ENCODE results near the gene SLN.
"Not testable (repeated sequence)": the region's sequence is repeated elsewhere in the genome, so short reads cannot be mapped to it uniquely, and the experiment has no call there.

The SLN gene

GRCh38 chr11:107711861-107712755 lies at the start of gene SLN:
TSS of gene SLN (minus strand) at chr11:107712056.
- no peak for DNase-seq

- not testable (repeated sequence) for DNase-seq
Measured at GRCh38 chr11:107758719-107759355, 47.0 kb upstream of the SLN start.

GRCh38 chr11:107757661-107758060 lies 45.8 kb upstream of the SLN start:
- no peak for DNase-seq

GRCh38 chr11:107756553-107756952 lies 44.7 kb upstream of the SLN start:
- DNase-seq = no peak

DNA sequence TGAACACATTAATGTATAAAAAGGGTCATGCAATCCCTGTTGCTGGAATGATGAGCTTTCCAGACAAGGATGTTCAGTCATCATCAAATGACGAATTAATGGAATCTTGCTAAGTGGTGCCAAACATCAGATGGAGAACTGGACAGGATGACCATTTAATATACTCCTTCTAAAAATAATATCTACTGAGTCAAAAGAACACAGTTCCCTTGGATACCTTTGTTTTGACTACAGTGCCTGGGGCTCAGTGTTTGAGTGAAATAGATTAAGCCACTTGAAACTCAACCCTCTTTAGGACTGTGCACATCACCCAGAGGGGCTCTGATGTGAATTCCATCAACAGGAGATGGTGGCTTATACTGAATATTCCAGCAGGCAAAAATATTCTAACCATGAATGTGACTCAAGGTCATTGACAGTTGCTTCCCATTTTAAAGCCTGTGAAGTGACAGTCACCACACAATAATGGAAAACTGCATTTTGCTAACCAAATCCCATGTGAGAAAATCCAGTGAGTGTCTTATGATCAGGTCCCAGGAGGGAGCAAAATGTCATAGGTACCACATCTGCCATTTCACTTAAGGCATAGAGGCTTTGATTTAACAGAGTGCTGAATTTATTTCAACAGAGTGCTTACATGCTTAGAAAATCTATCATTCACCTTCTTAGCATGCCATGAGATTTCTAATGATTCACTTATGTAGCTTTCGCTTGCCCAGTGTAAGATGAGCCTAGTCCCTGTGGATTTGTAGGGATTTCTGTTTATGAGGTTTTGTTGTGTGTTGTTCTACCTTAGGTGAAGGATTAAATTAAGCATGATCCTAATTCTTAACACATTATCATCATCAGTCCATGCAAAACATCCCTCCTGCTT lies 41.3 kb upstream of the SLN start:
- DNase-seq = no peak

- no peak for DNase-seq
Measured at GRCh38 chr11:107752508-107752907, 40.7 kb upstream of the SLN start.

DNA sequence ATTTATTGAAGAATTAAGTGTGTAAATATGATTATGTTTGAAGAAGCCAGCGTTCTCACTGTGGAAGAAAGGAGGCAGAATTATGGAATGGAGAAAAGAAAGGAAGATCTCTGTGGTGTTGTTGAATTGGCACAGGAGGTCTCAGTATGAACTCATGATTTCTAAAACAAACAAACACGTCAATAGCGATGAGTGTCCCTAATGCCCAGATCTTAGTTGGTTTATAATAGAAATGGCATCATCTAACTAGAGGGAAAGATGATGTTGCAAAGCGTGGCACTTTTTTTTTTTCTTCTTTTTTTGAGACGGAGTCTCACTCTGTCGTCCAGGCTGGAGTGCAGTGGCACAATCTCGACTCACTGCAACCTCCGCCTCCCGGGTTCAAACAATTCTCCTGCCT lies 39.2 kb upstream of the SLN start:
- no peak for DNase-seq

GRCh38 chr11:107750313-107750712 lies 38.5 kb upstream of the SLN start:
- DNase-seq = no peak

DNA sequence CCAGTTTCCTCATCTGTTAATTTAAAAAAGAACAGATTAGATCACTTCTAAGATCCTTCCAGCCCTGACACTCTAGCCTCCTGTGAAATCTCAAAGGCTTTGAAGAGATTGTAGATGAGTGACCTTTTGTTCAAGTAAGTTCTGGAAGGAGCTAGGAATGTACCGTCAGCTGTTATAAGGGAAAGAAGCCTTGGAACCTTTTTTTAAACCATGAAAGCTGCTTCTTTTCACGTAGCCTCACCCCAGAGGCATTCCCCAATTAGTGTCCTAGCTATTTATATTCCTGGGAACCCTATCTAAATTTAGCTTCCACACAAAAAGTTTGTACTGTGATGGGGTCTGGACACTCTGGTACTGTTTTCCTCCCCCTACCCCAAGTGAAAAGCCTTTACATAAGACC lies 35.8 kb upstream of the SLN start:
- DNase-seq = no peak

DNA sequence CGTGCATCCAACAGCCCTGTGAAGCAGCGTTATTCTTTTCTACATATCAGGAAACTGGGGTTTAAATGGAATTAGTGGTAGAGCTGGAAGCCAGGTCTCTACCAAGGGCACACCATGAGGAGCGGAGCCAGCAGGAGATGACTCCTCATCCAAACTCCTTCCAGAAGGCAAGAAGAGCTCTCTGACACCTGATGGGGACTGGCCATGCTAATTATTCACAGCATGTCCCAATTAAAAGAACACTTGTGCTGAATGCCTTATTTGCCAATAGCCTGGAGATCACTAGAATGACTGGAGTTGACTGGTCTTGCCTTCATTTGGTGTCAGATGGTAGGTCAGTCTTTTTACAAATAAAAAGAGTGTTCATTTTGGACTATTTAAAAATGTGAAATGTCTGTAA lies 32.9 kb upstream of the SLN start:
- DNase-seq = no peak

GRCh38 chr11:107743191-107743590 lies 31.3 kb upstream of the SLN start:
- DNase-seq = no peak

DNA sequence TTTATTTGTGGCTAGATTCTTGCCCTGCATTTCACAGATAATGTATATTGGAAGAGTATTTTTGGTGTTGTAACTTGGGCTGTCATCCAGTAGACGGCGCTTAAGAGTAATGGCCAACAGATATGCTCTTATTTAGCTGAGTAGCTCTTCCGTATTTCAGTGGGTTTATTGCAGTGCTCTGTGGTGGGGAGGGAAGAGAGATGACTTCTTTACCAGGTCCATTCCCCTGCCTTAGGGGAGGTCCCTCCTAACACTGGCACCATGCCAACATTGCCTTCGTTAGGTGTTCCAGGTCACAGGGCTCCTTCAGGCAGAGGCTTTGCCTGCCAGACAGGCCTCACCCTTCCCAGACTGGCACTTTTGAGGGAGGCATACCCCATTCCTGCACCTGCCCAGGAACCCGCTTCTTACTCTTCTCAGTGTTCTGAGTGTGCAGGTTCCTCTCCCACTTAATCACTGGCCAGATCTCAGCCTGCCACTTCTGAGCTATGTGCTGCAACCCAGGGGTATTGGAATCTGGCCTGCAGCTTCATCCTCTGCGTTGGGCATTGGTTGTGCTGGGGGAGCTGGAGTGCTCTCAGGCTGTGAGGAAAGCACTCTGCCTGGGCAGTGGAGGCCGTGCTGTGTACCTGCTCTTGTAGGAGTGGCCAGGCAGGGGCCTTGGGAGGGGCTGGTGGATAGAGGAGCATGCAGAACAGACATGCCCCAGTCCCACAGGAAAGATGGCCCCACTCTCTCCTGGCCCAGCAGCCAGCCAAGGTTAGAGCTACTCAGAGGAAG lies 29.4 kb upstream of the SLN start:
- DNase-seq = peak; percentile 60 to 61

GRCh38 chr11:107740271-107740670 lies 28.4 kb upstream of the SLN start:
- DNase-seq = no peak

DNA sequence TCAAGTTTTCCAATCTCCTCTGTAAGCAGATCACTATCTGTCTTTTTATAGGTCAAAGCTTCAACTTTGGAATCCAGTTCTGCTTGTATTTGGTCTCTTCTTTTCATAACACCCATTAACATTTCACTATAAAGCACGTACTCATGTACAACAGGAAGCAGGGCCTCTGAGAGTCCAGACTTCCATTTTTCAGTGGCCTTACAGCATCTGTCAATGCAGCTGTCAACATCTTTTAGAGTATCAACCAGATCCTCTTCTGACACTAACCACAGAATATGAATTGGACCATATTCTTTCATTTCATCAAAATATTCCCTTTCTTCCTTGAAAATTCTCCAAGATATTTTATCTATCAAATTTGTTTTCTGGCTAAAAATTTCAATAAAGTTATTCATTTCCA lies 24.7 kb upstream of the SLN start:
- no peak for DNase-seq

DNA sequence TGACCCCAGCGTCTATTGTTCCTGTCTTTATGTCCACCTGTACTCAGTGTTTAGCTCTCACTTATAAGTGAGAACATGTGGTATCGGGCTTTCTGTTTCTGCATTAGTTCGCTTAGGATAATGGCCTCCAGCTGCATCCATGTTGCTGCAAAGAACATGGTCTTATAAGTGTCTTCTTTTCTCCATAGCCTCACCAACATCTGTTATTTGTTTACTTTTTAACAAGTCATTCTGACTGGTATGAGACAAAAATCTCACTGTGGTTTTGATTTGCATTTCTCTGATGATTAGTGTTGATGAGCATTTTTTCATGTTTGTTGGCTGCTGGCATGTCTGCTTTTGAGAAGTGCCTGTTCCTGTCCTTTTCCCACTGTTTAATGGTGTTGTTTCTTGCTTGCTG lies 21.7 kb upstream of the SLN start:
- no peak for DNase-seq

DNA sequence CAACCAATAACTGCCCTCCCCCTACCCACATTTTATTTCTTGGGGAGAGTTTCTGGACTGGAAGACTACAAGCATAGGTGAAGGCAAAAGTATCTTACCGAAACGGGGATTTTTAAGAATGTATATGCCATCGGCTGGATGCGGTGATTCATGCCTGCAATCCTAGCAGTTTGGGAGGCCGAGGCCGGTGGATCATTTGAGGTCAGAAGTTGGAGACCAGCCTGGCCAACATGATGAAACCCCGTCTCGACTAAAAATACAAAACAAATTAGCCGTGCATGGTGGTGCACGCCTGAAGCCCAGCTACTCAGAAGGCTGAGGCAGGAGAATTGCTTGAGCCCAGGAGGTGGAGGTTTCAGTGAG lies 20.8 kb upstream of the SLN start:
- no peak for DNase-seq

DNA sequence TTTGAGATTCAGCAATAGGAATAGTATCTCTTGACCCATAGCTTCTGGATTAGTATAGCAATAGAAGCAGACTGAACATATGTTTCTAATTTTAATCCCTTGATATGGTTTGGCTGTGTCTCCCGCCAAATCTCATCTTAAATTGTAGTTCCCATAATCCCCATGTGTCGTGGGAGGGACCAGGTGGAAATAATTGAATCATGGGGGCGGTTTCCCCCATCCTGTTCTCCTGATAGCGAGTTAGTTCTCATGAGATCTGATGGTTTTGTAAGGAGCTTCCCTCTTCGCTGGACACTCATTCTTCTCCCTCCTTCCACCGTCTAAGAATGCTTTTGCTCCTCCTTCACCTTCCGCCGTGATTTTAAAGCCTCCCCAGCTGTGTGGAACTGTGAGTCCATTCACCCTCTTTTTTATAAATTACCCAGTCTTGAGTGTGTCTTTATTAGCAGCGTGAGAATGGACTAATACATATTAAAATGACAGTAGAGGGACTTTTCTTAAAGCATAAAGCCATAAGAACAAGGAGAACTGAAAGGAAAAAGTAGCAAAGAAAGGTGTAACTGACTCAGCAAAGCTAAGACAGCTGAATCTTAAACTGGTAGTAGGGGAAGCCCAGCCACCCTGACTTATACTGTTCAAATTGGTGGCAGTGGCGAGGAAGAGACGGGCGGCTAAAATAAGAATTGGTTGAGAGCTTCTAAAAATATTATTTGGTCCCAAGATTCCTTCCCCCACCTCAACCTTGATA lies 20.3 kb upstream of the SLN start:
- no peak for DNase-seq

- DNase-seq = no peak
Measured at GRCh38 chr11:107722662-107723061, 10.8 kb upstream of the SLN start.

GRCh38 chr11:107721207-107721606 lies 9.4 kb upstream of the SLN start:
- no peak for DNase-seq

GRCh38 chr11:107720303-107720774 lies 8.5 kb upstream of the SLN start:
- no peak for DNase-seq

GRCh38 chr11:107719557-107720302 lies 7.9 kb upstream of the SLN start:
- DNase-seq = no peak

All from AML-193 (cell line).